Measurements from ENCODE around the gene VRK3. TPM values are rescaled to one million over a fixed set of nuclear protein-coding genes. Genes with fewer than 3 reads are reported as not detected.

The VRK3 gene
- total RNA-seq, 1 experiment from 2014 or later = 62.5 TPM

DNA sequence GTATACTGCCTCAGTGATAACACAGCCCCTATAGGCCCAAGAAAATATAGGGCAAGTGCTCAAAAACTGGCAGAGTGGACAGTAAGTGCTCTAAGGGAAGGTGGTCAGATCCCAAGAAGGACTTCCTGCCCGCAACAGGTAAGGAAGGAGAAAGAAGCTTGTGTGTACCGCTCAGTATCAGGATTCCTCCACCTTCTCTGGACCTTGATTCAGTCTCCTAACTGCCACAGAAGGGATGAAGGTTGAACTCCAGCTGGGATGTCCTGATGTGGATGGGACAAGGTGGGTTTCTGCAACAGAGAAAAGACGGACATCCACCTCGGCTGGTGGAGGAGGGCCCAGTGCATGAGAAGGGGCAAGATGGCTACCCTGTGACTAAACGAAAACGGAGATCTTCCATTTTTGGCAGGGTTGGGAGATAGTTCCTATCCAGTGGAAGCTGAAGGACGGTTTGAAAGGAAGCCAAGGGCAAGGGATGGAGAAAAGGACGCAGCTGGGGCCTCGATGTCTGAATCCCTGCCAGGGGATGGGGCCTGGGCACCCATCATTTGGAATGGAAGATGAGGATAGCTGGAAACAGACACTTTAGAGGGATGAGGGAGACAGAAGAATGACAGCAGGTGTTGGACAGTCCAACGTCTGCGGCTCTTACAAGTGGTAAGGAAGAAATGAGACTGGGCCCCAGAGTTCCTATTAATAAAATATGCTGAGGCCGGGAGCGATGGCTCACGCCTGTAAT lies 97.5 kb downstream of the VRK3 start:
- Histone ChIP-seq H3K9me3 (ENCODE audit: insufficient read depth, low read depth) (no peaks in the 10 kb centered on the region), H4K20me1 (ENCODE audit: insufficient read depth) (peaks cover 49% of the 10 kb centered on the region), H3K4me3 (peak overlapping the region; percentile 83; the same call in 1 of the 2 replicates), H3K27ac (peak overlapping the region; percentile 79; the same call in 1 of the 2 replicates), H3K27me3 (ENCODE audit: insufficient read depth, low read depth) (no peaks in the 10 kb centered on the region), H3K4me2 (peak overlapping the region; percentile 77), H2AFZ (no peak overlapping the region), H3K4me1 (replicated peaks; ENCODE audit: insufficient read depth) (peaks cover 18% of the 10 kb centered on the region), H3F3A (ENCODE audit: insufficient read depth, low read depth) (peaks cover 24% of the 10 kb centered on the region; the same call in 1 of the 2 replicates), H3K79me2 (ENCODE audit: low read depth) (peaks cover 66% of the 10 kb centered on the region), H3K9me2 (ENCODE audit: insufficient read depth) (no peaks in the 10 kb centered on the region), H3K36me3 (ENCODE audit: low read depth) (peaks cover 38% of the 10 kb centered on the region; the same call in 1 of the 2 replicates)
- intact Hi-C loops (cut with micrococcal nuclease; ENCODE audit: unreplicated experiment) = loop anchor here (5.0 kb wide), 1 partner anchor 50 kb away; the partner anchor contains the start of genes AKT1S1 and TBC1D17
- no peak for TF ChIP-seq EZH2 (IDR thresholded peaks at IDR 0.05; ENCODE audit: low read depth)
- TF ChIP-seq, protein P1, sequence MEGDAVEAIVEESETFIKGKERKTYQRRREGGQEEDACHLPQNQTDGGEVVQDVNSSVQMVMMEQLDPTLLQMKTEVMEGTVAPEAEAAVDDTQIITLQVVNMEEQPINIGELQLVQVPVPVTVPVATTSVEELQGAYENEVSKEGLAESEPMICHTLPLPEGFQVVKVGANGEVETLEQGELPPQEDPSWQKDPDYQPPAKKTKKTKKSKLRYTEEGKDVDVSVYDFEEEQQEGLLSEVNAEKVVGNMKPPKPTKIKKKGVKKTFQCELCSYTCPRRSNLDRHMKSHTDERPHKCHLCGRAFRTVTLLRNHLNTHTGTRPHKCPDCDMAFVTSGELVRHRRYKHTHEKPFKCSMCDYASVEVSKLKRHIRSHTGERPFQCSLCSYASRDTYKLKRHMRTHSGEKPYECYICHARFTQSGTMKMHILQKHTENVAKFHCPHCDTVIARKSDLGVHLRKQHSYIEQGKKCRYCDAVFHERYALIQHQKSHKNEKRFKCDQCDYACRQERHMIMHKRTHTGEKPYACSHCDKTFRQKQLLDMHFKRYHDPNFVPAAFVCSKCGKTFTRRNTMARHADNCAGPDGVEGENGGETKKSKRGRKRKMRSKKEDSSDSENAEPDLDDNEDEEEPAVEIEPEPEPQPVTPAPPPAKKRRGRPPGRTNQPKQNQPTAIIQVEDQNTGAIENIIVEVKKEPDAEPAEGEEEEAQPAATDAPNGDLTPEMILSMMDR (conservative IDR thresholded peaks at IDR 0.05) = no peak
- no peak for DNase-seq
- no TSS peak for BruUV-seq (replicated peaks)
- ChIA-PET CTCF (interaction anchor here (0.6 to 0.7 kb wide), 2 partner anchors 91 to 439 kb away, joined by 3 to 12 read pairs; no protein-coding TSS in a partner anchor), POLR2A (ENCODE audit: unreplicated experiment) (no interaction called here)

DNA sequence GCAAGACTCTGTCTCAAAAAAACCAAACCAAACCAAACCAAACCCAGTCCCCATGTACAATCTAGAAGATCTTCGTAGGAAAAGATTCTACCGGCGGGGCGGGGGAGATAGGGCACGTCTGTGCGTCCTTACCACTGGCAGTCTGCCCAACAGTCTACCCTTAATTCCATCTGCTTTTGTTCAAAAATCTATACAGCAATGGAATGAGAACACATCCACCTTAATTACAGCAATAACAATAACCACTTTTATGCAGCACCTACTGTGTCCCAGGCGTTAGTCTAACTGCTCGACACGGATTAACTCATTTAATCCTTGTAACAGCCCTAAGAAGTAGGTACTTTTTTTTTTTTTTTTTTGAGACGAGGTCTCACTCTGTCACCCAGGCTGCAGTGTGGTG lies 98.7 kb downstream of the VRK3 start:
- no TSS peak for BruUV-seq (replicated peaks)
- Histone ChIP-seq H3K27ac (no peak overlapping the region), H3F3A (ENCODE audit: insufficient read depth, low read depth) (peaks cover 19% of the 10 kb centered on the region; the same call in 1 of the 2 replicates), H4K20me1 (ENCODE audit: insufficient read depth) (peaks cover 54% of the 10 kb centered on the region), H3K4me3 (no peak overlapping the region), H3K4me1 (replicated peaks; ENCODE audit: insufficient read depth) (peaks cover 13% of the 10 kb centered on the region), H3K4me2 (no peak overlapping the region), H3K9me2 (ENCODE audit: insufficient read depth) (no peaks in the 10 kb centered on the region), H3K9me3 (ENCODE audit: insufficient read depth, low read depth) (no peaks in the 10 kb centered on the region), H3K27me3 (ENCODE audit: insufficient read depth, low read depth) (no peaks in the 10 kb centered on the region), H3K79me2 (ENCODE audit: low read depth) (peaks cover 76% of the 10 kb centered on the region), H3K36me3 (ENCODE audit: low read depth) (peaks cover 33% of the 10 kb centered on the region; the same call in 1 of the 2 replicates), H2AFZ (no peak overlapping the region)
- DNase-seq = no peak
- TF ChIP-seq EZH2 (IDR thresholded peaks at IDR 0.05; ENCODE audit: low read depth) = no peak
- TF ChIP-seq, protein P1 (conservative IDR thresholded peaks at IDR 0.05) = no peak
- ChIA-PET POLR2A (ENCODE audit: unreplicated experiment) (no interaction called here), CTCF (no interaction called here)
- intact Hi-C loops (cut with micrococcal nuclease; ENCODE audit: unreplicated experiment) = loop anchor here (5.0 kb wide), 1 partner anchor 49 kb away; the partner anchor contains the start of genes AKT1S1 and TBC1D17

Other genes starting within 250 kb of the VRK3 start
- 50.0 and 60.4 TPM in 2 replicates for gene FUZ, start 212.1 kb downstream of the VRK3 start, total RNA-seq (2021)
- gene MED25, start 207.1 kb downstream of the VRK3 start, total RNA-seq (2021) = 92.2 and 99.6 TPM in 2 replicates
- 151 and 155 TPM in 2 replicates for gene PTOV1, start 174.2 kb downstream of the VRK3 start, total RNA-seq (2021)
- gene PNKP, start 157.8 kb downstream of the VRK3 start, total RNA-seq (2021) = 82.7 and 85.6 TPM in 2 replicates
- gene AKT1S1, start 148.0 kb downstream of the VRK3 start, total RNA-seq (2021) = 109 and 143 TPM in 2 replicates
- 52.1 and 62.3 TPM in 2 replicates for gene TBC1D17, start 147.7 kb downstream of the VRK3 start, total RNA-seq (2021)
- gene IL4I1, start 128.5 kb downstream of the VRK3 start, total RNA-seq (2021) = 0.85 TPM in 1 of 2 replicates, not detected in the other
- 15.3 and 19.2 TPM in 2 replicates for gene ATF5, start 96.2 kb downstream of the VRK3 start, total RNA-seq (2021)
- 66.8 and 101 TPM in 2 replicates for gene NUP62, start 95.9 kb downstream of the VRK3 start, total RNA-seq (2021)
- gene SIGLEC11, start 64.2 kb downstream of the VRK3 start, total RNA-seq (2021) = not detected in 2 replicates
- gene ZNF473, start 633 bp upstream of the VRK3 start, total RNA-seq (2021) = 13.9 and 14.0 TPM in 2 replicates
- gene IZUMO2, start 137.9 kb upstream of the VRK3 start, total RNA-seq (2021) = not detected in 2 replicates
- 115 and 169 TPM in 2 replicates for gene MYH14, start 178.2 kb upstream of the VRK3 start, total RNA-seq (2021)

Data from PC-9 (cell line).